ENCODE measurements around the gene MRPS35.

Gene MRPS35

DNA sequence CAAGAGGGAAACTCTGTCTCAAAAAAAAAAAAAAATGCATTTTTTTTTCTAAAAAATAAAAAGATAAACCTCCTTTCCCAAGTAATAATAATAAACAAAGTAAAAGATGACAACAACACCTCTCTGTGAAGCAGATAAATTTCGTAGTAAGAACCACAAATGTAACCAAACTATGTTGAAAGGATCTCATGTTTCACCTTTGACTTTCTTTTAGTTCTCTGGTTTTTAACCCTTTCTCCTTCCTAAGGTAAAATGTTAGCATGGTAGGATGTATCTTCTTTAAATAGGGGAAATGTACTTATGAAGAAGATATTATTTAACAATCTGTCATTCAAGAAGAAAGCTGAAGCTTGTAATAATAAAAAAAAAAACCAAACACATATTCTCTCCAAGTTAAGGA lies 67.6 kb downstream of the MRPS35 start:
- DNase-seq, result no peak

- peak; percentile 11 for DNase-seq
Observed at GRCh38 chr12:27779416-27779919, 68.8 kb downstream of the MRPS35 start.

- peak; percentile 78 for DNase-seq
Observed at GRCh38 chr12:27779920-27780611, 69.4 kb downstream of the MRPS35 start, which contains the start of the genes KLHL42 and MANSC4. KLHL42 (plus strand) TSS chr12:27780233; CDS start chr12:27780331, 98 bp downstream. MANSC4 (minus strand) TSS chr12:27780236; CDS start chr12:27771276, 8,960 bp downstream.

DNA sequence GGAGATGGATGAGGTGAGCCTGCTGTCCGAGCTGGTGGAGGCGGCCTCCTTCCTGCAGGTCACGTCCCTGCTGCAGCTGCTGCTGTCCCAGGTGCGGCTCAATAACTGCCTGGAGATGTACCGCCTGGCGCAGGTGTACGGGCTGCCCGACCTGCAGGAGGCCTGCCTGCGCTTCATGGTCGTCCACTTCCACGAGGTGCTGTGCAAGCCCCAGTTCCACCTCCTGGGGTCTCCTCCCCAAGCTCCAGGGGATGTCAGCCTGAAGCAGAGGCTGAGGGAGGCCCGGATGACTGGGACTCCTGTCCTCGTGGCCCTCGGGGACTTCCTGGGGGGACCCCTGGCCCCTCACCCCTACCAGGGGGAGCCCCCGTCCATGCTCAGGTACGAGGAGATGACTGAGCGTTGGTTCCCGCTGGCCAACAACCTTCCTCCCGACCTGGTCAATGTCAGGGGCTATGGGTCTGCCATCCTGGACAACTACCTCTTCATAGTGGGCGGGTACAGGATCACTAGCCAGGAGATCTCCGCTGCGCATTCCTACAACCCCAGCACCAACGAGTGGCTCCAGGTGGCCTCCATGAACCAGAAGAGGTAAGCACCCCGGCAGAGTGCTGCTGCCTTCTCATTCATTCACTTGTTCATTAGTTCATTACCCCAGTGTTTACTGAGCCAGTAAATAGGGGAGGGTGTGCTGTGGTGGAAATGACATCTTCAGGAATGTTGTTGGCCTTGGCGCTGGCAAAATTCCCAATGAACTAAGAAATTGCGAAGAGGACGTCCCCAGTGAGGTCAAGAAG lies 70.2 kb downstream of the MRPS35 start:
- no peak for DNase-seq

DNA sequence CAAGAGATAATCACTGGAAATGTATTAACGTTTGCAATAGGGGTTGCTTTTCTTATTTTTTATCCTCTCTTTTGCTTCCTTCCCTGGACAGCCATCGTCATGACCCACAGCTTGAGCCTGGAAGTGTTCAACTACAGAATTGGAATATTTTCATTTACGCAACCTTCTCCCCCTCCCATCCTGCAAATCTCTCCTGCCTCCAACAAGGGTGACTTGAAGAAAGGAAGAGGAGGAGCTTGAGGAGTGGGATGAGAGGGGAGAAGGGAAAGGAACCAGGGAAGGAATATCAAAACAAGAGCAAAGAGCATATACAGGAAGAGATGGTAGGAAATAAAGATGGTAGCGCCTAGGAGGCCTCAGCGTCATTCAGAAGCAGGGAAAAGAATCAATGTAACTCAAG lies 71.0 kb downstream of the MRPS35 start:
- no peak for DNase-seq

DNA sequence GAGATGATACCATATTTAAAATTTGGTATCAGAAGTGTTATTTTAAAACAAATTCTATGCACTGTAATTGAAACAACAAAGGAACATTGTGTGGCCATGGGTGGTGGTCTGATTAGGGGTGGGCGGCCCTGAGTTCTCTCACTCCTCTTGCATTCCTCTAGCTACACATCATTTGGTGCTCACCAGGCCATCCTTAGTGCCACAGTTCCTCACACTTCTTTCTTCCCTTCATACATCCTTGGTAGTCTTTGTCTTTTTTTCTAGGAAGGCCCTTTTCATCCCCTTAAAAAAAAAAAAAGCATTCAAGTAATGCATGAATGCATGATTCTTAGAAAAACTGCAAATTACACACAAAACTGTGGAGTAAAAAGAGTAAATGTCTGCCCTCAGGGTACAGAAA lies 71.8 kb downstream of the MRPS35 start:
- DNase-seq, result no peak

GRCh38 chr12:27785882-27786570 lies 75.4 kb downstream of the MRPS35 start:
- DNase-seq, result no peak

DNA sequence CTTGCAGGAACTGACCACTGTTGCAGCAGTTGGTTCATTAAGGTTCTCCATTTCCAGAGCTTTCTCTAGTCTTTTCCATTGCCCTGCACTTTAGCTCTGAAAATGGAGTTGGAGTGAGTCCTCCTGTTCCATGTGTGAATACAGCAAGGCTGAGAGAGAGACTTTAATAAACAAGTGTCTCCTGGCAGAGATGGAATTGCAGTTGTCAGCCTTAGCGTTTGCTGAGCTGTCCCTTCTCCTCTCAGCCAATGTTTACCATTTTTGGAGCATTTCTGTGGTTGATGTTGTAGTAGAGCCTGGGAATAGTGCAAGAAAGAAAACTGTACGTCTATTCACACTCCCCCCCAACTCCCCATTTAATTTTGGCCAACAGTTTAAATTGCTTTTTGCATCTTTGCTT lies 76.9 kb downstream of the MRPS35 start:
- DNase-seq, result no peak

DNA sequence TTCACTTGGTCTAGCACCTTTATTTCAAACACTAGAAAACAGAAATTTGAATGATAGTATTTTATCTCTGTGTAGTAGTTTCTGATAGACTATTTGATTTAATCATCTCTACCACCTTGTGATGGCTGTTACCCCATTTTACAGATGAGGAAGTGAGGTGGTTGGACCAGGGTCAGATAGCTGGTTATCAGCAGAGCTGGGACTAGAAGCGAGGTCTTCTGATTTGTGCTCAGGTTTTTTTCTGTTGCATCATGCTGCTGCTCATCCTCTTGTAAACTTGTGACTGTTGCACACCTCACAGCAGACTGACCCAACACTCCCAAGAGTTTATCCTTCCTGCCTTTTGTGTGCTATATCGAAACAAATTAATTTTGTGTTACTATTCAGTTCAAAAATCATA lies 79.5 kb downstream of the MRPS35 start:
- no peak for DNase-seq

GRCh38 chr12:27794818-27795584 lies 84.4 kb downstream of the MRPS35 start:
- DNase-seq, result no peak

- DNase-seq, result no peak
Observed at GRCh38 chr12:27796128-27796527, 85.5 kb downstream of the MRPS35 start.

DNA sequence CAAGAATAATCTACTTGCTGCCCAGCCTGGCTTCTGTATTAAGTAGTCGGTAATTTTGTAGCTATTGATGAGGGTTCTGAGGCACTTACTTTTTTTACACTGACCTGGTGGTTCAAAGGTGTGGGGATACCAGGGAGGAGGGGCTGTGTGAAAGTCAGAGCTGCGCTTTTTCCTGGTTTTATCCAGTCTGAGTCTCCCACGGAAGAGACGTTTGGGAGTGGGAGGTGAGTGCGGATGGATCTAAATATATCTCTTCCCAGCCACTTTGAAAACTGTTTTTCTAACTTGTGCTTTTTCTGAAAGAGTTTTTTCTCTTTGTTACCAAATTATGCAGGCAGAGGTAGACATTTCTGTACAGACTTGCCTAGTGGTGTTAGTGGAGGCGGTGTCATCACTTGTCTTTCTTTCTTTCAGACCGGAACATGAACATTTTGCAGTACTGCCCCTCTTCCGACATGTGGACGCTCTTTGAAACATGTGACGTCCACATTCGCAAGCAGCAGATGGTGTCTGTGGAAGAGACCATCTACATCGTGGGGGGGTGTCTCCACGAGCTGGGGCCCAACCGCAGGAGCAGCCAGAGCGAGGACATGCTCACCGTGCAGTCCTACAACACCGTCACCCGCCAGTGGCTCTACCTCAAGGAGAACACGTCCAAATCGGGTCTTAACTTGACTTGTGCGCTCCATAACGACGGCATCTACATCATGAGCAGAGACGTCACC lies 86.8 kb downstream of the MRPS35 start:
- no peak for DNase-seq

GRCh38 chr12:27800819-27801218 lies 90.2 kb downstream of the MRPS35 start:
- no peak for DNase-seq

DNA sequence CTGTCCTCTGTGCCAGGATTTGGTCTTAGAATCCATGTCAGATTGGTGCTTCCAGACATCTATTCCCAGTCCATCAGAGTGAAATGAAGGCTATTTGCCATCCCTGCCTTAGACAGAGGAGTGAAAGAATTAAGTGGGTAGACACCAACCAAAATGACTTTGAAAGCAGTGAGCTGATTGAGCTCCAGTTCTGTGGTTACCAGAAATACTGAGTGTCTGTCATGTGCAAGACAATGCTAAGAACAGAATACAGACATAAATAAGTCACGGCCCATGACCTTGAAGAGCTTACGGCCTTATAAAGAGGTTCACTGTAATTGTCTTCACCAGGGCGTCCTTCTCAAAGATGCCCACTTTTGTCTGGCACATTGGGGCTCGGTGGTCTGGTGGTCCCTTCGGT lies 91.0 kb downstream of the MRPS35 start:
- DNase-seq, result no peak

GRCh38 chr12:27802511-27802910 lies 91.9 kb downstream of the MRPS35 start:
- no peak for DNase-seq

- DNase-seq, result no peak
Observed at GRCh38 chr12:27802936-27803335, 92.3 kb downstream of the MRPS35 start.

GRCh38 chr12:27805238-27805637 lies 94.6 kb downstream of the MRPS35 start:
- no peak for DNase-seq
